Activated T-cell treated with anti-CD3 and anti-CD28 coated beads, Interleukin-2, amount 50 U/mL, for 1 hour (primary cell): ENCODE measurements around the gene MYH14.

Source experiments
- DNase-seq: peaks from one replicate; pipeline ENCODE4 v3.0.0-alpha.2; 2020

MYH14 gene

DNA sequence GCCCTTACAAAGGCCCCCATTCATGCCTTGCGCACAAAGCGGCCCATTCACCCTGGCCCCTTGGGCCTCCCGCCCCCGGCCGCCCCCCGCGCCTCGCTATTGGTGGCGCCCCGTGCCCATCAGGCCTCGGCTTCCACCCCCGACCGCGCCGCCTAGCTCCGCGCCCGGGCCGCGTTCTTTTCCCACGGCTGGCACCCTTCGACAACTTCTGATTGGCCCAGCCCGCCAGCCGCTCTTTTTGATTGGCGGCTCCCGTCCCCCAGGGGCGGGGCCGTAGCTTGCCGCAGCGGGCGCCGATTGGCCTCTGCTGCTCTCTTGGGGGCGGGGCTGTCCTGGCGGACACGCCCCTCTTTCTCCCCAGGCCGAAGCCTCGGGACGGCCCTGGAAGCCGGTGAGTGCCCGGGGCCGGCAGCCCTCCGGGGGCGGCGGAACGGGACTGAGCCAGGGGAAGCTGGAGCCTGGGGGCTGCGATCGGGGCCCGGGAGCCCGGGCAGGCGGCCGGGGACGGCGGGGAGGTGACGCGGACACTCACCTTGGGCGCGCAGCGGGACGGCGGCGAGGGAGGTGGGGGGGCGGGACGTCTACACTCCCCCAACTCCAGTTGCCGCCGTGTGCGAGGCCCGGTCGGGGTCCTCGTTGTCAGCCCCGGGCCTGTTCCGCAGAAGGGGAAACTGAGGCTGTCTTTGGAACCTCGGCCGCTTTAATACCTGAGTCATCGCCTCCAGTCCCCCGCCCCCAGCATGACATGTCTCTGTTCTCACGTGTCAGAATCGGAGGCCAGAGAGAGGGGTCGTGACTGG is at the start of gene MYH14:
MYH14 (plus strand) TSS at position 342 of the 800 bp plus-strand sequence. CDS start 6,744 bp downstream, outside the sequence.
- no peak for DNase-seq

DNA sequence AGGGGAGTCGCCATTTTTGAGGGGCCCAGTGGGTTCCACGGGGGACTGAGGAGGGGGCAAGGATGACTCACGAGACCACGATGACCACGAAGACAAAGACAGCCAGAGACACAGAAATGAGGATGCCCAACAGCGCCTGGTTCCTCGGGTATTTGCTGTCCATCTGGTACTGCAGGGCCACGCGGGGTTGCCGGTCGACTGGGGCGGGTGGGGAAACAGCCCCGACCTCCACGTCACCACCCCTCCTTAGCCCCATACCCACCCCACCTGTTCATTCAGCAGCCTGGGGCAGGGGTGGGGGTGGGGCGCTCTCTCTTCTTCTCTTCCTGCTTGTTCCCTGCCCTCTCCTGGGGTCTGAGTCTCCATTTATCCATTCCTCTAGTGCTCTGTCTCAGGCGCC is 48.9 kb upstream of the MYH14 start:
- DNase-seq = no peak

DNA sequence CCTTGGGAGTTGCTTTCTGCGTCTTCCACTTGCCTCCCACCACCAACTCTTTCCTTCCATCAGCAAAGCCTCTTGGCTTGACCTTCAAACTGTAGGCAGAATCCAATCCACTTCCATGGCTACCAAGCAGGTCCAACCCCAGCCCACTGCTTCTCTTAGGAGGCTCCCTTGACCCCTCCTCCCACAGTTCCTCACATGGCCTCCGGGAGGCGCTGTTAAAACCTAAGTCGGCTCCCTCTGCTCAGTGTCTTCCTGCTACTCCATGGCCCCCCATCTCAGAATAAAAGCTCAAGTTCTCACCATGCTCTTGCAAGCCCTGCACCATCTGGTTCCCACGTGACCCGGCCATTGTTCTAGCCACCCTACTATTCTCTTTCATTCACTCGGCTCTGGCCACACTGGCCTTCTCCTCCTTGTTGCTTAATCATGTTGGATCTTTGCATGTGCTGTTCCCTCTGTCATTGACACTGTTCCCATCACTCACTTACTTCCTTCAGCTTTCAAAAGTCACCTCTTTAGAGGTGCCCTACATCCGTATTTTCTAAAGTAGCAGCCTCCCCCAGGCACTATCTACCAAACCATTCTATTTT is 47.8 kb upstream of the MYH14 start:
- no peak for DNase-seq

DNA sequence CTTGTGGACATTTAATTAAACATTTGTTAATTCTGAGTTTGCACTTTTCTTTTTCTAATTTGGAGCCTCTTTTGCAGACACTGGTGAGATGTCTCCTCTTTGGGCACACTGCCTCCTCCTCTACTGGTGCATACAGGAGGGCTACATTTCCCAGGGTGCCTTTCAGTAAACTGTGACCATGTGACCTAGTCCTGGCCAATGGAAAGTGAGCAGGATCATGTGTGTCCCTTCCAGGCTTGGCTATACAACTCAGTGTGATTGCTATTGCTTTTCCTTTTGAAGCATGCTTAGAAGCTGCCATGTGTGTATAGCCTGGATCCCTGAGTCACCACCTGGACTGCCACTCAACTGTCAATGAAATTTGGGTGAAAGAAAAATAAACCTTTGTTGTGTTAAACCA is 44.8 kb upstream of the MYH14 start:
- DNase-seq = no peak

DNA sequence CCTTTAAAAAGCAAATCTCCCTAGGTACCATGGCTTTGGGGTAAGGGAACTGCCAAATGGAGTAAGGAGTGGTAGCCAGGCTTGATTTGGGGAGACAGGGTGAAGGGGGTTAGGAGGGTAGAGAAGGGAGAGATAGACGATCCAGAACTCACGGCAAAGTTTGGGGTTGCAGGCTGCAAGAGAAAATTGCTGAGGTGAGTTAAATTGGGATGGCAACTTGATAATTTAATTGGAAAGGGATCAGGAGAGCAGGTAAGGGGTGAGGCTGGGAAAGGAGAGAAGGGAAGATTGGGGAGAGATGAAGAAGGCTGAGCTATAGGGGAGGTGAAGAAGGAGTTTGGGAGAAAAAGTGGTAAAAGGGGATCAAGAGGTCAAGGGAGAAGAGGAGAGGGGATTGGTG is 44.3 kb upstream of the MYH14 start:
- DNase-seq = no peak

DNA sequence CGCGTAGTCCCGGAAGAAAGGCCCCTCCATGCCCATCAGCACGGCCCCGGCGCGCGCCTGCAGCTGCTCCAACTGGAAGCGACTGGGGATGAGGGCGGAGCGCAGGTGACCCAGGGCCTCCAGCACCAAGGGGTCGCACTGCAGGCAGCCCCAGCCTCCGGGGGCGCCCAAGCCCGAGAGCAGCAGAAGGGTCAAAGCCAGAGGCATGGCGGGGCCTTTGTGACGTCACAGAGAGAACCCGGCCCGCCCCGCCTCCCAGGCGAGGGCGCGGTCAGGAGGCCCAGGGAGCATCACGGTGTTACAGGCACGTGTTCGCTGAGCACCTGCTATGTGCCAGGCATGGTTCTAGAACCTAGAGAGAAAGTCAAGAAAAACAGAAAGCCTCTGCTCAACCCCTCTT is 40.4 kb upstream of the MYH14 start, which contains the start of gene IZUMO2:
IZUMO2 (minus strand) TSS at position 294 of the 400 bp plus-strand sequence; CDS start at position 207, 87 bp downstream.
- DNase-seq = no peak

DNA sequence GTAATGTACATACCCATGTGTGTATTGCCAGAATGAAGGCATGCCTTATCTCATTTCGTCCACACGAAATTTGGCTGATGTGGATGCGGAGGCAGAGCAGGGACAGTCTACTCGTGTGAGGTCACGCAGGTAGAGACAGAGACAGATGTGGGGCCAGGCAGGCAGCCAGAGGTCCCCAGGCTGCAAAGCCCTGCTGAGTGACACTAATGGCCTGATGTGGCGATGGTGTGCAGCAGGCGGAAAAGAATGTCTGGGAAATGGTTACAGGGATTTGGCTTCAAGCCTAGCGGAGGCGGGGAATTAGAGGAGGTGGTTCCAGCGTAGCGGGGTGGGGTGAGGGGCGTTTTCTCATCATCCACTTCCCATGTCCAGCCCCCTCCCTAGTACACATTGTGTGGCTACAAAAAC is 36.1 kb upstream of the MYH14 start:
- DNase-seq = no peak

DNA sequence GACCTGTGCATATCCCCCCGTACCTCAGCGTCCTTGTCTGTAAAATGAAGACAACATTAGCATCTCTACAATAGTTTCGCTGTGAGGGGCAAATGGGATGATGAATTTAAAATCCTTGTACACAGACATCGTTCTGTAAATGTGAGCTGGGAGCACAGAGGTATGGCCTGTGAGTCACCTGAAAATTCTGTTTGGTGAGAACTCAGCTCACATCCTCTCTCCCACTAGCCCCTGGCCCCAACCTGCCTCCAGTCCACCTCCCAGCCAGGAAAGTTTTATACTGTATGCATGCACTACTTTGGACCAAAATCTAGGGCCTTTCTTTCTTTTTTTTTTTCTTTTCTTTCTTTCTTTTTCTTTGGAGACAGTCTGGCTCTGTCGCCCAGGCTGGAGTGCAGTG is 31.7 kb upstream of the MYH14 start:
- no peak for DNase-seq

DNA sequence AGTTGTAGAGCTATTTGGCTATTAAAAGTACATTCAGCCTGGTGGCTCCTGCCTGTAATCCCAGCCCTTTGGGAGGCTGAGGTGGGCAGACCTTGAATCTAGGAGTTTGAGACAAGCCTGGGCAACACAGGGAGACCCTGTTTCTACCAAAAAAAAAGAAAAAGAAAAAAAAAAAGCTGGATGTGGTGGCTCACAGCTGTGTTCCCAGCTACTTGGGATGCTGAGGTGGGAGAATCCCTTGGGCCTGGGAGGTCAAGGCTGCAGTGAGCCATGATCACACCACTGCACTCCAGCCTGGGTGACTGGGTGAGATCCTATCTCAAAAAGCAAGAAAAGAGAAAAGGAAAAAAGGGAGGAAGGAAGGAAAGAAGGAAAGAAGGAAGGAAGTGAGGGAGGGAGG is 30.7 kb upstream of the MYH14 start:
- no peak for DNase-seq

DNA sequence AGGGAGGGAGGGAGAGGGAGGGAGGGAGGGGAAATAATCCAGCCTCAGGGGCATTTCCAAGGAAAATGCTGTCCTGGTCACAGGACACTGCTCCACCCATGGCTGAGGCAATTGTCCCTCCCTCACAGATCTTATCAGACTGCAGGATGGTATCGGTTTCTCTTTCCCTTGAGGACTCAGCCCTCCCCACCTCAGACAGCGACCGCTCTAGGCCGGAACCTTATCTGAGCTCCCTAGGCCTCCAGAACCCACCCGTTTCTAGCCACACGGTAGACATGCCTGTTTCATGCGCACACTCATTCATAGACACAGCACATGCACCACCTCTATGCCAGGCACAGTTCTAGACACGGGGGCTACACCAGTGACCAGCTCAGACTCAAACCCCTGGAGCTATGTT is 30.3 kb upstream of the MYH14 start:
- no peak for DNase-seq

DNA sequence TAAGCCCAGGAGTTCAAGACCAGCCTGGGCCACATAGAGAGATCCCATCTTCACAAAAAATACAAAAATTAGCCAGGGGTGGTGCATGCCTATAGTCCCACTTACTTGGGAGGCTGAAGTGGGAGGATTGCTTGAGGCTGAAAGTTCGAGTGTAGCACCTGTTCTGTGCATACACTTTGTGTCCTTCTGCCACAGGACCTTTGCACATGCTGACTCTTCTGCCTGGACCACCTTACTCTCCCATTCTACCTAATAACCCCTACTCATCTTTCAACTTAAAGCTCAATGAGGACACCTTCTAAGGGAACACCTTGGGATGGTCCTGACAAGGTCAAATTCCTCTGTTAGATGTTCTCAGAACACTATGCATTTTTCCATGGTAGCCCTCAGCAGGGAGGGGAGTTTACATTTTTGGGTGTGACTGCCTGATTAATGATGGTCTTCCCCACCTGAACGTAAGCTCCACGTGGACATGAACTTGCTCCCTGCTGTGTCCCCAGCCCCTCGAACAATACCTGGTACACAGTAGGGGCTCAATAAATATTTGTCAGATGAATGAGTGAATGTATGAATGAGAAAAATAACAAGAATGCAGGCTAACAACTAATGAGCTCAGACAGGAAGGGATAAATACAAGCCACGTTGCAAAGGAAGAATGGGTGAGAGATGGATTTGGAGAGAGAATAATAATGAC is 29.2 kb upstream of the MYH14 start:
- no peak for DNase-seq

DNA sequence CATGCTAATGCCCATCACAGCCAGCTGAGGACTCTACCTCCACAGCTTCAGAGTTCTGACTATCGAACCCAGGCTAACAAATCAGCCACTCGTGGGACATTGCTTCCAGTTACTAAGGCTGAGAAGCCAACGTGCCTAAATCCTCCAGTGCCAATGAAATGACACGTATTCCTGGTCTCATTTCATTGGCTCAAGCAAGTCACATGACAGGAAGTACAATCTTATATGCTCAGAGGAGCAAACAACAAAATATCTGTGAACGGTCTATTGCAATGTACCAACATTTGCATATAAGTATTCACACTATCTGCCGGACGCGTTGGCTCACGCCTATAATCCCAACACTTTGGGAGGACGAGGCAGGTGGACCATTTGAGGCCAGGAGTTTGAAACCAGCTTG is 27.5 kb upstream of the MYH14 start:
- DNase-seq = no peak

DNA sequence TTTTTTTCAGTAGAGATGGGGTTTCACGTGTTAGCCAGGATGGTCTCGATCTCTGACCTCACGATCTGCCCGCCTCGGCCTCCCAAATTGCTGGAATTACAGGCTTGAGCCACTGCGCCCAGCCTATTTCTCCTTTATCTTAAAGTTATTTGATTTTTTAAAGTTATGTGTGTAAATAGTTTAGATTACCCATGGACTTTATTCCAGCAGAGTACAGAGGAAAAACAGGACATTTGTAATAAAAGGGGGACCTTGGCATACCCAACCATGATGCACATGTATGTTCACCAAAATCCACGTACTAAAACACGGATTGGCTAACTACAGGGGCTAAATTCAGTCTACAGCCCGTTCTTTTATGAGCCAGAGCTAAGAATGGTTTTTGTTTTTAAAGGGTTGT is 26.6 kb upstream of the MYH14 start:
- DNase-seq = no peak

DNA sequence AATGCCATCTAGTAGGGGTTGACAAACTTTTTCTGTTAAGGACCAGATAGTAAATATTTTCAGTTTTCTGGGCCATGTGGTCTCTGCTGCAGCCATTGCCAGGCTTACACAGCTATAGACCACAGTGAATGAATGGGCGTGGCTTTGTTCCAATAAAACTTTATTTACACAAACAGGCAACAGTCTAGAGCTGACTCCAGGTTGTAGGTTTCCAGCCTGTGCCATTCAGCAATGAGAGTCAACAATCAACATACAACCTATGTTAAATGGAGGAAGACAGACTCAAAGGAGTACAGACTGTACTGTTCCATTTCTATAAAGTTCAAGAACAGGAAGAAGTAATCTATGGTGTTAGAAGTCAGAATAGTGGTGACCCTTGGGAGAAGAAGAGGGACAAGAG is 25.1 kb upstream of the MYH14 start:
- no peak for DNase-seq

DNA sequence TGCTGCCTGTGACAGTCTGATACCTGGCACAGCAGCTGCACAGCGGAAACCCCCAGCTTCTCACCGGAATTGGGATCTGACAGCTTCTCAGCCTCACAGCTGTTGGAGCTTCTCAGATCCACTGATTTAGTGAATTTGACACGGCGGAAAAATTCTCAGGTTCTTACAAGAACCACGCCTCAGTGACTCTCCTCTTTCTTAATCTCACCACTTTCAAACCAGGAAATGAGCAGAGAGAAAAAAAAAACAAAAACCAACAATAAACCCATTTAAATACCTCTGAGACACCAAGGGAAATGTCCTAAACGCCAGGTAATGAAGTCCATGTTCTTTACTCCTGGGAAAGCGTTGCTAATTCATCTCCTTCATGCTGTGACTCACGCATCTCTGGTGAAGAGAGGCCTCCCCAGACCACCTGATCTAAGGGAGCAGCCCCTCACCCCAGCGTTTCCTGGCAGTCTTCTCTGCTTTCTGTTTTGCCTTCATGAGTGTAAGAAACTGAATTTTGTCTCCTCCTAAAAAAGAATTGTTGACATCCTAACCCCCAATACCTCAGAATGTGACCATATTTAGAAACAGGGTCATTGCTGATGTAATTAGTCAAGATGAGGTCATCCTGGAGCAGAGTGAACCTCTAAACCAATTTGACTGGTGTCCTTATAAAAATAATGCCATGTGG is 24.4 kb upstream of the MYH14 start:
- no peak for DNase-seq

DNA sequence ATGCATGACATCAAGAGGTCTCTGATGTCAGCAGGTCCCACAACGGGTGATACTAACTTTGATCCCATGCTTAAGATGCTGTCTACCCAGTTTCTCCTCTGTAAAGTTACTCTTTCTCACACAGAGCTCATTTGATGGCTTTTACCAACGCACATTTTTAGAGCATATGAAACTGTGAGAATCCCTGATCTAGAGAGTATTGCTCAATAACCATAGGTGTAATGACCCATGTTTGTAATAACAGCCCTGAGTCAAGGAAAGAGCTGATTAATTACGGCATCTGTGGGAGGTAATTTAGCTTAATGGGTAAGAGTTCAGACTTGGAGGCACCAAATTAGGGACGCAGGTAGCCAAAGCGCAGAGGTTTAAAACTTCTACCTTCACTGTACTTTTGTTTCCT is 22.3 kb upstream of the MYH14 start:
- no peak for DNase-seq

DNA sequence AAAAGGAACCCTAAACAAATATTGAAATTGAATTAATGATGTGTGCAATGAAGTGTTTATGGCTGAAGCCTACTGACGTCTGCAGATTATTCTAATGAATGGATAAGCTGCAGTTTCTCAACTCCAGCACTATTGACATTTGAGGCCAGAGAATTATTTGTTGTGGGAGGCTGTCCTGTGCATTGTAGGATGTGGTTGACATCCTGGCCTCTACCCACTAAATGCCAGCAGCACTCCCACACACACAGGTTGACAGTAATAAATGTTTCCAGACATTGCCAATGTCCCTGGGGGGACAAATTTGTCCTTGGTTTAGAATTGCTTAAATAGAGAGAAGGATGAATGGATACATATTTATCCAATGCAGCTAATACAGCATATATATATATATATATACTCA is 19.2 kb upstream of the MYH14 start:
- DNase-seq = no peak

DNA sequence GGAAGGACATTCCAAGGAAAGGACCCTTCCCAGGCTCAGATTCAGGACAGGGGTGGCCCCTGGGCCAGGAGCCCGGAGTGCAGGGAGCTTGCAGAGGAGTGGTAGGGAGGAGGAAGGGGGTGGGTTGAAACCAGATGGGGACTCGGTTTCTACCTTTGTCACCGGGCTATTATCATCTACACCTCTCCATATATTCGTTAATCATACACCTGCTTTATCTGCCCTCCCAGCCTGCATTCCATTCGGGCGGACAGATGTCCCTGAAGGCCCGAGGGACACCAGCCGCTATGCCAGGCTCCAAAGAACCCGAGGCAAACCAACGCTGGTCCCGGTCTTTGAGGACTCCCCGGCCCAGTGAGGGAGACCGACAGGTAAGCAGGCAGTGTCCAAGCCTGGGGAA is 15.5 kb upstream of the MYH14 start:
- DNase-seq = no peak

DNA sequence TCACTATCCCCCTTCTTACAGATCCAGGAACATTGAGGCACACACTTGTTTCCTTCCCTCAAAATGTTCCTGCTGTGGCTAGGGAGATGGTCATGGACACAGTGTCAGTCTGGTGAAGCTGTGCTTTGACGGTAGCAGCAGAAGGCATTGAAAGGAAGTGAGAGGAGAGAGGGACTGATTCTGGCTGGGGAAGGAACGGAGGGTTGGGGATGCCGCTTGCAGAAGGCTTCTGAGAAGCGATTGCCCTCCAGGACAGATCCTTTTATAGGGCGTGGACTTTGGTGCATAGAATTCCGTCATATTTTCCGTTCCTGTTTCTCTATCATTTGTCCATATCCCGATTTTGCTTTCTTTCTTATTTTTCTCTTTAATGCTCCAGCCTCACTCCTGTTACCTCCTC is 14.1 kb upstream of the MYH14 start:
- no peak for DNase-seq

DNA sequence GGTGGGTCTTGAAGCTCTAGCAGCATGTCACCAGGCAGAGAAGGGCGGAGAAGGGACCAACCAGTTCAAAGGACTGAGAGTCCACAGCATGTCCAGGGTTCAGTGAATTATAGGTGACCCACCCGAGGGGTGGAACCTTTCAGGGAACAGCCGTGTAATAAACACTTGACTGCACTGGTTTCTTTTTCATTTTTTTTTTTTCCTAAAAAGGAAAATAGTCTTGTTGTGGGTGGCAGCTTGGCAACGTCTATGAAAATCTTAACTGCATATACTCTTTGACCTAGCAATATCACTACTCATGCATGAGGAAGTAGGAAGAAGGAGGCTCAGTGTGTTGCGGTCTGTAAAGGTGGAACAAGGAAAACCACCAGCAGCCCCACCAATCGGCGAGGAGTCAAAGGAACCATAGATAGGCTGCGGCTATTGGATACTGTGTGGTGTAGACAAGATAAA is 13.0 kb upstream of the MYH14 start:
- DNase-seq = no peak

DNA sequence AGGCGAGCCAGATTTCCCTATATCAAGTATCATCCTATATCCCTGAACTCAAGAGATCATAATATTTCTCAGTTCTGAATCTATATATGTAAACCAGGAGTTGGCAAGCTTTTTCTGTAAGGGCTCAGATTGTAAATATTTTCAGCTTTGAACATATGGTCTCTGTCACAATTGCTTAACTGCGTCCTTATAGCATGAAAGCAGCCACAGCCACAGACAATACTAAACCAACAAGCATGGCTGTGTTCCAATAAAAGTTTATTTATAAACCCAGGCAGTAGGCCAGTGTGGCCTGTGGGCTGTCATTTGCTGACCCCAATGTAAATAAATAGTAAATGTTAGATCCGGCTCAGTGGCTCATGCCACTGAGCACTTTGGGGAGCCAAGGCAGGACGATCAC is 12.2 kb upstream of the MYH14 start:
- no peak for DNase-seq

DNA sequence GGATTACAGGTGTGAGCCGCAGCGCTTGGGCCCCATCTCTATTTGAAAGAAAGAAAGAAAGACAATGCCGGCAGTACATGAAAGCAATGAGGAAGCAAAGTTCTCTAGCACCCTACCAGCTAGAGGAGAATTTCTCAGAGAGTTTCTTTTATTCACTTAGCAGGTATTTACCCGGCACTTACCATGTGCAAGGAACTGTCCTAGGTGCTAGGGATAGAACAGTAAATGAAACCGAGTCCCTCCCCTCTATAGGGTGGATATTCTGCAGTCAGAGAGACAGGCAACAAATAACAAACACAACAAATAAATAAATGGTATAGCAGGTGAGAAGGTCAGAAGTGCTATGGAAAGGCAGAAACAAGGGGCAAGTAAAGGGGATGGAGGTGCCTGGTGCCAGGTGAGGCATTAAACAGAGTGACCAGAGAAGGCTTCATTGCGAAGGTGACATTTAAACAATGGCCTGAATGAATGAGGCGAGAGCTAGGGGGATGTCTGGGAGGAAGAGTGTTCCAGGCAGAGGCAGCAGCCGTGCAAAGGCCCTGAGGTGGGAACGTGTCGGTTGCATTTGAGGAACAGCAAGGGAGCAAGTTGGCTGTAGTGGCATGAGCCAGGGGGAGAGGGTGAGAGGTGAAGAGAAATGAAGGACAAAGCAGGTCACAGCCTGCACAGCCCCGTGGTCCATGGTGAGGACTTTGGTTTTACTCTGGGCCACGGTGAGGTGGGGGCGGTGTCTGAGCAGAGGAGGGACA is 10.8 kb upstream of the MYH14 start:
- no peak for DNase-seq

DNA sequence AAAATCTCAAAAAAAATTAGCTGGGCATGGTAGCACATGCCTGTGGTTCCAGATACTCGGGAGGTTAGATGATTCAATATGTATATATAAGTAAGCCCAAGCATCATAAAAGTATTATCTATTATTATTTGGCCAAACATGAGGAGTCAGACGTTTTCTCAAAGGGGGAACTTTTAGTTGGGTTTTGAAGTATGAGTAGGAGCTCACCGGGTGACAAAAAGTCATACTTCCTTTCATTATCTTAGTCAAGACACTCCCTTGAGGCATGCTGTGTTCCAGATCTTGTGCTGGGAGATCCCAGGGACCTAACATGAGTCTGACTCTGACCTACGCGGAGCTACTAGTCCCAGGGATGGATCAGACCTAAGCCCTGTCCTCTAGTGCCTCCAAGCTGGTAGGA is 8.2 kb upstream of the MYH14 start:
- DNase-seq = no peak
